NCI-H82 treated with DMSO at 0.1 percent for 48 hours (cell line): ENCODE data around the gene SPI1.

Source experiments
- DNase-seq: peaks from one replicate; lab custom pipeline; 2025; ENCODE audit not compliant: unreplicated experiment; lab: John Stamatoyannopoulos, UW

The SPI1 gene

DNA sequence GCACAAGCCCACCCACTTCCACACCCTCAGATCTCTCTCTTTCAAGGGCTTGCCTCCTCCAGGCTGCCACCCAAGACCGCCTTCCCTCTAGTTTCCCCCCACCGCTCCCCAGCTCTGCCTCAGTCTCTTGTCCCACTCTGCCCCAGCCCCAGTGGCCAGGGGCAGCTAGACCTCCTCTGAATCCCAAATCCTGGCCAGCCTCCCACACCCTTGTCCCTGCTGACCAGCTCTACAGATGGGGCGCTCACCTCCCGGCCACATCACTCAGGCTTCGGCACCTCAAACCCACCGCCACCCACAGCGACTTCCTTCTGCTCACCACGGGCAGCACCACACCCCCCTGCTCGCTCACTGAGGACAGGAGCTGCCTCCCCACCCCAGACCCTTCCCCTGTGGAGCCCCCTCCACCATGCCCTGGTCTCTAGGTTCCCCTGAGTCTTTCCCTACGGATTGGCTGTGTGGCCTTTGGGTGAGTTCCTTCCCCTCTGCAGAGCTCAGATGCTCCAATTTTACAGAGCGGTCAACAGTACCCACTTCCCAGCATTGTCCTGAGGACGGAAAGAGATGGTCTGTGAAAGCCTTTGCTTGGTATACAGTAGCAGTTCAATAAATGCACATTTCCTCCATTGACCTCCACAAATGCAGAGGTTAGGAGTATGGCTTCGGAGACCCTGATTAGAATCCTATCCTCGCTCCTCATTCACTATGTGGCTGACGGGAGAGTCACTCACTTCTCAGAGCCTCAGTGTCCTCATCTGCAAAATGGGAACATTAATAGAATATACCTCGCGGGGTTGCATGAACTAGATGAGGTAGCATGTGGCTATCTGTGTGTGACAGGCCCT is 11.5 kb upstream of the SPI1 start:
- DNase-seq, result no peak

DNA sequence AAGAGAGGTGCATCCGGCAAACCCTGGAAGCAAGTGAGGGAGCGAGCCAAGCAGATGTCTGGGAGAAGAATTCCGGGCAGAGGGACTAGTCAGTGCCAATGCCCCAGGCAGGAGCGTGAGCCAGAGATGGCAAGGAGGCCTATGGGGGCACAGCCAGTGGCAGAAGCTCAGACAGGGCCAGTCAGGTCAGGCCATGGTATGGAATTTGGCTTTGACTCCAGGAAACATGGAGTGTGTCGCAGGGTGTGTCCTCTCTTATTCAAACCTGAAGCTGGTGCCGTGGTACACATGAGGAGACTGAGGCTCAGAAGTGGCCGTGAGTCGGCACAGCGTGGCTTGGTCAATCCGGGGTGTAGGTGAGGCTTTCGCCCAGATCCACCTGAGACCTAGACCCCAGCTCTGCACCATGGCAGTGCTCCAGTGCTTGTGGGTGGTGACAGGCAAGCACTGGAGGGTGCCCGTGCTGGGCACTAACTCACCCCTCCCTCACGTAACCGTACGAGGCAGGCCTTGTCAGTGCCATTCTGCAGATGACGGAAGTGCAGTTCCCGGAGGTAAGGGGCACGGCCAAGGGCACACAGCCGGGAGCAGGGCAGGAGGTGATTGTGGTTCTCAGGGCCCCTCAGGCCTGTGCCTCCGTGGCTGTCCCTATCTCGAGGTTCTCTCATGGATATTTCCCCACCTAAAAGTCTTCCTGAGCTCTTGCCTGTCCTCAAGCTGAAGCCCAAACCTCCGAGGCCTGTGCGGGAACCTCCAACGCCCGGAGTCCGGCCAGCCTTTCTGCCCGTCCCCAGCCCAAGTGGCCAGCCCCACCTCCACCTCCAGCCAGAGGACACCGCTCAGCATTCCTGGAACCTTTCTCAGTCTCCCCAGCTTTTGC is 10.6 kb upstream of the SPI1 start:
- no peak for DNase-seq

DNA sequence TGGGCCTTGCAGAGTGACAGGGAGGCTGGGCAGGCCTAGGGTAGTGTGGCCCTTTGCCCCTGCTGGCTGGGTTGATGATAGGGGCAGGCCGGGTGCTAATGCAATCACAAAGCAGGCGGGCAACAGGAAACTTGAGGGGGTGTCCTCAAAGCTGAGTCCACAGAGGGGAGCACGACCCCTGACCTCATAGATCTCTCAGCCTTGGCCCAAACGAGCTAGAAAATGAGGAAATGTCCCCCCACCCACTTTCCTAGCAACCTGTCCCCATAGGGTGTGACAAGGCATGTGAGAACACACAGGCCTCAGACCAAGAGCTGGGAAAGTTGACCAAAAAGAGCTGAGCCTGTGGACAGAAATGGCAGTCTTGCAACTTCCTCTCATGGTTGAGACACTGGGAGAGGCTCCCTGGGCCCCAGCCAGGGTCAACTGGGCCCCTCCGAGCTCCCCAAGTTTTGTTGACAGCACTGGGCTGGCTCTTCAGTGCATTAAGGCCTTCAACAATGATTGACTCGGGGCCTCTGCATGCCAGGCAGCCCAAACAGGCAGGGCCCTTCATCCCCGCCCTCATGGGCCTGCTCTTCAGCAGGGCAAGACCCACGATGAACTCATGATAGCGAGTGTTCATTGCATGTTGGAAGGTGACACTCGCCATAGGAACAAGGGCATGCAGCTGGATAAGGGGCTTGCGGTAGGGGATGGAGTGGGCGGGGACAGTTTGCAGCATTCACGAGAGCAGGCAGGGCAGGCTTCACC is 9.8 kb upstream of the SPI1 start:
- no peak for DNase-seq

DNA sequence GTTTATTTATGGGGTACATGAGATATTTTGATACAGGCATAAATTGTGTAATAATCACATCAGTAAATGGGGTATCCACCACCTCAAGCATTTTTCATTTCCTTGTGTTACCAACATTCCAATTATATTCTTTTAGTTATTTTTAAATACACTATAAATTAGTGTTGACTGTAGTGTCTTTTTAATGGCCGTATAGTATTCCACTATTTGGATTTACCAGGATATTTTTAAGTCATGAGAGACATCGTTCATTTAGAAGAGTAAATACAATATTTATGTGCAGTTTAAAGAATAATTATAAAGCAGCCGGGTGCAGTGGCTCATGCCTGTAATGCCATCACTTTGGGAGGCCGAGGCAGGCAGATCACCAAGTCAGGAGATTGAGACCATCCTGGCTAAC is 6.2 kb upstream of the SPI1 start:
- no peak for DNase-seq

DNA sequence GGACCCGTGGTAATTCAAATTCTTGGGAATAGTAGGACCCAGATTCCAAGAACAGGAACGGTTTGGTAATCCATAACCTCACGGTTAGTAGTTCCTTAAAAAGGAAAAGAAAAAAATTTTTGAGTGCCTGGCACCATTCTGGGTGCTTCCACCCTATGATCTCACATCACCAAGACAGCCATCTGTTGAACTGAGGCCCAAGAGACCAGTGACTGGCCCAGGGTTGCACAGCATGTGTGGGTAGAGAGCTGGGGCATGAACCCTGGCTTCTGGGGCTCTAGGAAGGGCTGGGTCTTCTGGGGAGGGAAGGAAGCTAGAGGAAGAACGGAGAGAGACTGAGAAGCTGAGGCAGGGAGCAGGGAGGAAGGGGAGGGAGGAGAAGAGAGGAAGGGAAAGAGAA is 4.7 kb upstream of the SPI1 start:
- no peak for DNase-seq

DNA sequence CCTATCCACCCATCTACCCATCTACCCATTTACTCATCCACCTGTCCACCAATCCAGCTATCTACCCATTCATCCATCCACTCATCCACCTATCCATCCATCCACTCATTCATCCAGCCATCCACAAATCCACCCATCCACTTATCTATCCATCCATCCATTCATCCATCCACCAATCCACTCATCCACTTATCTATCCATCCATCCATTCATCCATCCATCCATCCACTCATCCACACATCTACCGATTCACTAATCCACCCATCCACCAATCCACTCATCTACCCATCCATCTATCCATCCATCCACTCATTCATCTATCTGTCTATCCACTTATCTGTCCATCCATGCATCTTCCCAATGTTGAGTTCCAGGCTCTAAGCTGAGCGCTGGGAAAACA is 1.7 kb upstream of the SPI1 start:
- no peak for DNase-seq

DNA sequence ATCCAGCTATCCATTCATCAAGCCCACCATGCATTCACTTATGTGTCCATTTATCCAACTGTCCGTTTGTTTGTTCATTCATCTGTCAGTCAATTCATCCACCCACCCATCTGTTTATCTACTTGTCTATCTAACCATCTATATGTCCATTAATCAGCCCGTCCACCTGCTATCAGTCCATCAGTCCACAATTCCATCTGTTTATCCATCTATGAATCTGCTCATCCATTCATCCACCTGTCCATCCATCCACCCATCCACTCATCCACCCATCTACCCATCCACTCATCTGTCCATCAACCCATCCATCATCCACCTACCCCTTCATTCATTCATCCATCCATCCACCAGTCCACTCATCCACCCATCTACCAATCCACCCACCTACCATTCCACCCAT is 970 bp upstream of the SPI1 start:
- no peak for DNase-seq

DNA sequence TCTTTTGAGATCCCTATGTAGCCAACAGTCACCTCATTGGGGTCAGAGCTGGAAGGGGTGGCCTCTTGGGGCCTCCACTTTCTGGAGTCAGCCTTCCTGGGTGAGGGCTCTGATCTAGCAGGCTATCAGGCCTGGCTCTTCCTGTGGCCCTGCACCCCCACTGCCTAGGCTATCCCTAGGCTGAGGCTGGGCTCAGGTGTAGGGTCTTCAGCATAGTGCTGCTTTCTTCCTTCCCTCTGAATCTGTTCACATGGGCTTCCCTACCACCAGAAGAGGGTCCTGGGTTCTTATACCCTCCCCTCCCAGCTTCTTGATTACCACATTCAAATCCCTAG is 456 bp upstream of the SPI1 start:
- DNase-seq, result no peak

DNA sequence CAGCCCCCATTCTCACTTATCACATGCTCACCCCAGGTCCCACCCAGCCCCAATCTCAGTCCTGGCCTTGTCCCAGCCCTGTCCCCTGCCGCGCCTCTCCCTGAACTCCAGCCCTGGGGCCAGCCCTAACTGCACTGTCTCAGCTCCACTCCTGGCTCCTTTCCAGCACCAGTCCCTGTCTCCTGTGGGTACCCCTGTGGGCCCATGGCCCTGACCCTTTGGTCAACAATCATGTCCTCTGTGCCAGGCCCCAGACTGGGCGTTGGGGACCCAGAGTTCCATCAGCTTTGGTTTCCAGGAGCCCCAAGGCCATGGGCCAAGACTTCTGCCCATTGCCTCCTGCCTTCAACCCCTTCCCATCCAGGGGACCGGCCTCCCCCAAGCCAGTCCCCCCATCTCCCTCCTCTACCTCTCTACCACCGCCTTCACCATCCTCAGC is 757 bp downstream of the SPI1 start:
- no peak for DNase-seq

DNA sequence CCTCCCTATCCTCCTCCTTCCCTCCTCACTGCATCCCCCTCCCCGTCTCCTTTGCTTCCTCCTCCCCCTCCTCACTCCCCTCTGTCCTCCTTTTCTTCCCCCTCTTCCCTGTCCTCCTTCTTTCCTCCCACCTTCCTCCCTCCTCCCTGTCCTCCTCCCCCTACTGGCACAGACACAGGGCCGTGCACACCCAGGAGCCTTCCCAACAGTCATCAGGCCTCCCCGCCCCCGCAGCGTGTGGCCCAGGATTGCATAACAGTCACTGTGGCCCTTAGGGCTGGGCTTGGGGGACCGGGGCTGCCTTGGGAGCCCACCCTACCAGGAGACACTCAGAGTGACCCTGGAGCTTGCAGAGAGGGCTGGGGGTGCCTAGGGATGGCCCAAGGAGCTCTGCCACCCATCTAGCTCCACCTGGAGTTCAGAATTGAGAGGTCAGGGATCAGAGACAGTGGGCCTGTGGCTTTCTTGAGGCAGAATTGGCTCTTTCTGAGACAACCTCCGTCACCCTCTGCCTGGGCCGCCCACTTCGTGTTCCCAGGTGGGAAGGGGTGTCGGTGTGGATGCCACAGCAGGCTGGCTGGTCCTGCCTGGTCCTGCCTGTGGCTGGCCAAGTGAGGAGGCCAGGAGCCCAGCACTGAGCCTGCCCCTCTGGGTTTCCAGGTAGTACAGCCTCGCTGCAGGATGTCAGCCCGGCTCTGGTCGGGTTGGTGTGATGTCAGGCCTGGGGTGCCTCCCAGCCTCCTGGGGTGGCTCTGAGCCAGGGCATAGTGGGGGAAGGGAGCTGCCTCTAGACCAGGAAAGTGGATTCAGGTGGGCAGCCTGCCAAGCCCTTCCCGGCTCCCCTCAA is 1.6 kb downstream of the SPI1 start:
- no peak for DNase-seq

DNA sequence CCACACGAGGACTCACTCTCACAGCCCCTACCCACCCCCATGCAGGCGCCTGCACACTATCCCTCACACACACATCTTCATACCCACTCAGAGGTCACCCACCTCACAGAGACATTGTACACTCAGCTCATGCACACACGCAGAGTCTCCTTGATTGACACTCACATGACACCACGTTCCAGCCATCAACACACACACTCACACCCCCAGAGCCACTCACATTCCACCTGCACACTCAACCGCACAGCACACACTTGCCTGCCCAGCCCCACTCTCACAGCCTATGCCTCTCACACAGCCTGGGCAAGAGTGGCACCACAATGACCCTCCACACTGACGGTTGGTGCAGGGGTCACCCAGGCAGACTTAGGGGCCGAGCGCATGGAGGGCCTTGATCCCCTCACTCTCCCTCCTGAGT is 2.2 kb downstream of the SPI1 start:
- DNase-seq, result no peak

DNA sequence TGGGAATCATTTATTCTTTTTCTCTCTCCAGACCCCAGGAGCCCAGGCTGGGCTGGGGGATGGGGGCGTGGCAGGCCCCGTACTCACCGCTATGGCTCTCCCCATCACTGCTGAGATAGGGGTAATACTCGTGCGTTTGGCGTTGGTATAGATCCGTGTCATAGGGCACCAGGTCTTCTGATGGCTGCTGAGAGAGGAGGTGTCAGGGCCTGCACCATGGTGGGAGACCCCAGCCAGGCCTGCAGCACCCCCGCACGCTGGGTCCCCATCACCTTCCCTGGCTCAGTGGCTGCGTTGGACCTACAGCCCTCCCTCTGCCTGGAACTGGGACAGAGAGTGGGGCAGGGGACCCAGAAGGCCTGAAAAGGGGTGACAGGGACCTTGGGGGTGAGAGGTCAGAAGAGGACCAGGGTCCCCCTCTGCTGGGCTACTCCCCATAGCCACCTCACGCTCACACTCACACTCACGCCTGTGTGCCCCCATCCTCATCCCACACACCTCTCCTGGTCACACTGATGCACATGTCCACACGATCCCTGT is 2.7 kb downstream of the SPI1 start:
- DNase-seq, result no peak

DNA sequence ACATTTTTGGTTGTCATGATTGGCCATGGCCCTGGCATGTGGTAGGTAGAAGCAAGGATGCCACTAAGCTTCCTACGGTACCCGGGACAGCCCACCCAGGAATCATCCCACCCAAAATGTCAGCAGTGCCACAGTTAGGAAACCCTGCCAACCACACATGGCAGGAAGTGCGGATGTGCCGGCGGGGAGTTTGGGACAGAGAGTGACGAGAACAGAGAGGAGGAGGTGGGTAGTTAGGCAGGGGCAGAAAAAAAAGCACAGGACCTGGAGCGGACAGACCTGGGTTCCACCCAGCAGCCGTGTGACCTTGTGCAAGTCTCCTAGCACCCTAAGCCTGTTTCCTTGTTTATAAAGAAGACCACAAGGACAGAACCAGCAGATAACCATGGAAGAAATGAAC is 3.3 kb downstream of the SPI1 start:
- no peak for DNase-seq

DNA sequence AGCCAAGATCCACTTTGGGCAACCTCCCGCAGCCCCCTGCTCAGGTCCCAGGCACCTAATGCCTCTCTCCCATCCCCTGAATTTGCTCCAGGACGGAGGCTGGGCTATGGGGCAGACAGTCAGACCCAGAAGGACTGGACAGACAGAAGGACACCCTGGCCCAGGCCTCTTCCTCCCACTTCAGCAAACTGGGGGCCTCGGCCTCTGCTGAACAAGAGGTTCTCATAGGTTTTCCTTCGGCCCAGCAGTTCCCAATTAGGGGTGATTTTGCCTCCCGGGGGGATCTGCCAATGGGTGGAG is 3.7 kb downstream of the SPI1 start:
- DNase-seq, result no peak

DNA sequence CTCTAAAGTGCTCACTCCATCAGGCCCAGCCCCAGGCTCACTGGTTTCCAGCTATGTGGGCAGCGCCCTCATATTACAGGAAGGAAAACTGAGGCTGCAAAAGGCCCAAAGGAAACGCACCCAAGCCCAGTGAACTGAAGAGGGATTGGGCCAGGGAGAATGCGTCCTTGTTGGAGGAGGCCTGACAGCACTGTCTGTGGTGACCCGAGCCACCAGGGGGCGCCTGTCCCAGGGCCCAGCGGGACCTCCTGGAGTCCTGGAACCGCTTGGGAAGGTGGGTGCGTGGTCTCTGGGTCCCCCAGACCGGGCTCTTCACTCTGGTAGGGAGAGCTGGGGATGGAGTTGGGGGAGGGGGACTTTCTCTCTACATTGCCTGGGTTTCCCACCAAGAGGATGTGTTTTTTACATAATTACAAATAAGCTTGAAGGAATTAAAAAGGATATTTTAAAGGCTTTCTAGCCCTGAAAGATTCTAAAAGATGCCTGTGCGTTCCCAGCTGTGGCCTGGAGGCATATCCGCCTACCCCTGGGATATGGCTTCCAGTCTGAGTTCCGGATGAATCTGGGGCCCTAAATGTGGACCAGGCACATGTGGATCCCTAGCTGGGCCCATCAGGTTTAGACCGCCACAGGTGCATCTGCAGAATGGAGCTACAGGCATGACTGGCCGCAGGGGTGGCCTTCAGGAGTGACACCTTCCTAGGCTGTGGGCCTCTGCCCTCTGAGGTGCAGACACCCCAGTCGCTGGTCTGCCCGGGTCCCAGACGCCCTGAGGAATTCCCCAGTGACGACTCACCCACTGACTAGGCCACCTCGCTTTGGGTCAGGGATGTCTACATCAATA is 4.2 kb downstream of the SPI1 start:
- DNase-seq, result peak; percentile 14

DNA sequence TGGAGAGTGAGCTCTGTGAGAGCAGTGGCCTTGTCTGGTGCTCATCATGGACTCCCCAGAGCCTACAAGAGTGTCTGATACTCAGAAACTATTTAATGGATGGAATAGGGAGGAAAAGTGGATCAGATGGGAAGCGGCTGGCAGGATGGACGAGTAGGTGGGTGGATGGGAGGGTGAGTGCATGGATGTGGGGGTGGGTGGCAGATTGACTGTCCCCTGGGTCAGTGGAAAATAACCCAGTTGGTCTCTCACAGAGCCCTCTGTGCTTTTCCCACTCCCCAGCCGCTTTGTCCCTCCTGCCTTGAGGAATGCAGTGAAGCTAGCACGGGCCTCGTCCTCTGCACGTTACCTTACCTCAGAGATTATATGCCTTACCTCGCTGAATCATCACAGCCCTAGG is 5.9 kb downstream of the SPI1 start:
- DNase-seq, result no peak

DNA sequence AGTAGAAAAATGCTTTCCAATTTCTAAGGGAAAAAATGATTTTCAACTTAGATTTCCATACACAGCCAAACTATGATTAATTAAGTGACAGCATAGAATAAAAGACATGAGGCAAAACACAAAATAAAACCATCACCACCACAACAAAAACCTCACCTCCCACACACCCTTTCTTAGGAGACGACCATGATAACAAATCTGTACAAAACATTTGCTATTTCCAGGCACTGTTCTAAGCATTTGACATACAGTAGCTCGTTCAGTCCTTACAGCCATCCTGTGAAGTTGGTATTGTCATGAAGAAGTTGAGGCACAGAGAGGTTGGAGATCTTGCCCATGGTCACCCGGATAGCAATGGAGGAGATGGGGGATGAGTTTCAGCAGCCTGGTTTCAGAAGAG is 8.7 kb downstream of the SPI1 start:
- DNase-seq, result no peak

DNA sequence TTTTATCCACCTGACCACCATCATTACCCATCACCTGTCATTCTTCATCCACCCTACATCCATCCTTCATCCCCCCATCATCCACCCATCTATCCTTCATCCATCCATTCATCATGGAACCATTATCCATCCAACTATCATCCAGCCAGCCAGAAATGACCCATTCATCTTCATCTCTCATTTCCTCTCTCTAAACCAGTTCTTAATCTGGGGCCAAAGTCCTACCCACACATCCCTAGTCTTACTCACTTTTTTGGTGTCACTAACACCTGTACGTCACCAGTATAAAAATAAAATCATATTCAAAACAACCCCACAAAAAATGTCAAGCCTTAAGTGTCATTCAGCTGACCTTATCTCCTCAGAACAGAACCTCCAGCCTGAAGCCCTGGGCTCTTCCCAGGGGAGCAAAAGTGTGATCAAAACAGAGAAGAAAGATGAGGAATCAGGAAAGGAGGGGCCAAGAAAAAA is 12.3 kb downstream of the SPI1 start:
- no peak for DNase-seq

DNA sequence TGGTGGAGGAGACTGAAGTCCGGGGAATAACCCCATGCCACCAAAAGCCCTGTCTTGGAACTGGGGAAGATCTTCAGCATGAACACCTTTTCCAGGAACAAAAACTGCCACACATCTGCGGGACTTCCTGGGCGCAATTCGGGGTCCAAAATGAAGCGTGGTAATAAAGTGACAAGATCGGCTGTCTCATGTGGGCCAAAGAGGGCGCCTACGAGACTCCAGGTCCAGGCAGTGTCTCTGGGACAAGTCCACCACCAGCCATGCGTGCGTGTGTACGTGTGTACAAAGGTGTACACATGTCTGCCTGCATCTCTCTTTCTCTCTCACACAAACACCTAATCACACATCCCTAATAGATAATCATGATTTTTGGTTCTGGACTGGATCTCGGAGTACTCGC is 16.9 kb downstream of the SPI1 start:
- DNase-seq, result no peak

DNA sequence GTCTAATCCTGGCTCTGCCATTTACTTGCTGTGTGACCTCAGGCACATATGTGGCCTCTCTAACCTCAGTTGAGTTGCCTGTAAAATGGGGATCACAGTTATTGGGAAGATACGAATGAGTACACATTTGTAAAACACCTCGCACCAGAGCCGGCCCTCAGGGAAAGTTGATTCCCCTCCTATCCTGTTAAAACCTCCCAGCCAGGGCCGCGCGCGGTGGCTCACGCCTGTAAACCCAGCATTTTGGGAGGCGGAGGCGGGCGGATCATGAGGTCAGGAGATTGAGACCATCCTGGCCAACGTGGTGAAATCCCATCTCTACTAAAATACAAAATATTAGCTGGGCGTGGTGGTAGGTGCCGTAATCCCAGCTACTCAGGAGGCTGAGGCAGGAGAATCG is 18.0 kb downstream of the SPI1 start:
- no peak for DNase-seq
